ENCODE results near the gene ADGB.

- TF ChIP-seq, protein P1, sequence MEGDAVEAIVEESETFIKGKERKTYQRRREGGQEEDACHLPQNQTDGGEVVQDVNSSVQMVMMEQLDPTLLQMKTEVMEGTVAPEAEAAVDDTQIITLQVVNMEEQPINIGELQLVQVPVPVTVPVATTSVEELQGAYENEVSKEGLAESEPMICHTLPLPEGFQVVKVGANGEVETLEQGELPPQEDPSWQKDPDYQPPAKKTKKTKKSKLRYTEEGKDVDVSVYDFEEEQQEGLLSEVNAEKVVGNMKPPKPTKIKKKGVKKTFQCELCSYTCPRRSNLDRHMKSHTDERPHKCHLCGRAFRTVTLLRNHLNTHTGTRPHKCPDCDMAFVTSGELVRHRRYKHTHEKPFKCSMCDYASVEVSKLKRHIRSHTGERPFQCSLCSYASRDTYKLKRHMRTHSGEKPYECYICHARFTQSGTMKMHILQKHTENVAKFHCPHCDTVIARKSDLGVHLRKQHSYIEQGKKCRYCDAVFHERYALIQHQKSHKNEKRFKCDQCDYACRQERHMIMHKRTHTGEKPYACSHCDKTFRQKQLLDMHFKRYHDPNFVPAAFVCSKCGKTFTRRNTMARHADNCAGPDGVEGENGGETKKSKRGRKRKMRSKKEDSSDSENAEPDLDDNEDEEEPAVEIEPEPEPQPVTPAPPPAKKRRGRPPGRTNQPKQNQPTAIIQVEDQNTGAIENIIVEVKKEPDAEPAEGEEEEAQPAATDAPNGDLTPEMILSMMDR (IDR thresholded peaks at IDR 0.05 in 4 of 5, conservative IDR thresholded peaks at IDR 0.05 in 1 of 5): no peak
- no peak for TF ChIP-seq POLR2A (IDR thresholded peaks at IDR 0.05)
Observed at GRCh38 chr6:146594495-146594894, 4.3 kb upstream of the ADGB start.

Measured in gastrocnemius medialis (tissue), 4 donors.